Immature natural killer cell (primary cell): ENCODE measurements around the gene SUGP1. TPM values are rescaled to one million over a fixed set of nuclear protein-coding genes. Genes with fewer than 3 reads are reported as not detected.

Experiments
- DNase-seq, 3 donors: peaks; one replicate each; pipeline ENCODE4 v3.0.0; 2022; ENCODE audit warnings: mixed read lengths in 1 of 3
- H3K27ac Mint-ChIP-seq, 6 donors: one replicate each; pipeline ENCODE4 v1.8.0; 2020; ENCODE audit warnings: mixed read lengths in 6 of 6, mild to moderate bottlenecking in 5 of 6, inconsistent platforms in 4 of 6, moderate library complexity in 3 of 6
- H3K27me3 Mint-ChIP-seq, 3 donors: one replicate each; pipeline ENCODE4 v1.8.0; 2020 to 2021; ENCODE audit warnings: low read depth in 3 of 3, mild to moderate bottlenecking in 3 of 3, mixed read lengths in 3 of 3, moderate library complexity in 3 of 3, inconsistent platforms in 1 of 3
- H3K36me3 Mint-ChIP-seq, 3 donors: one replicate each; pipeline ENCODE4 v1.8.0; 2020; ENCODE audit warnings: mixed read lengths in 3 of 3, inconsistent platforms in 2 of 3, mild to moderate bottlenecking in 2 of 3
- H3K4me1 Mint-ChIP-seq, 2 donors: one replicate each; pipeline ENCODE4 v1.8.0; 2020; ENCODE audit warnings: inconsistent platforms in 2 of 2, mild to moderate bottlenecking in 2 of 2, mixed read lengths in 2 of 2, moderate library complexity in 1 of 2
- H3K4me3 Mint-ChIP-seq, 5 donors: one replicate each; pipeline ENCODE4 v1.8.0; 2020; ENCODE audit warnings: mild to moderate bottlenecking in 5 of 5, mixed read lengths in 5 of 5, inconsistent platforms in 3 of 5, moderate library complexity in 3 of 5
- H3K9me3 Mint-ChIP-seq, 6 donors: one replicate each; pipeline ENCODE4 v1.8.0; 2020; ENCODE audit warnings: mild to moderate bottlenecking in 6 of 6, mixed read lengths in 6 of 6, inconsistent platforms in 4 of 6, moderate library complexity in 3 of 6
- polyA plus RNA-seq, 3 donors: library from polyadenylated mRNA; unstranded; fragments of 300-500 nt; fragmentation: Illumina TruSeq; gene quantifications; one replicate each; pipeline ENCODE4 v1.2.3, GENCODE V29; 2021

SUGP1 gene
- polyA plus RNA-seq, 3 donors from 2014 or later = 25.4 to 47.1 (median 27.7) TPM

- no peak for DNase-seq
- H3K4me3 Mint-ChIP-seq = no peak overlapping the region
- peaks cover 3 to 28% (median 17%) of the 10 kb centered on the region in 6 donors for H3K9me3 Mint-ChIP-seq
- no peaks in the 10 kb centered on the region for H3K36me3 Mint-ChIP-seq
- no peak overlapping the region for H3K27ac Mint-ChIP-seq
- peaks cover 0 to 6% (median 0%) of the 10 kb centered on the region in 3 donors for H3K27me3 Mint-ChIP-seq
- H3K4me1 Mint-ChIP-seq = no peaks in the 10 kb centered on the region
These were observed 82.0 kb downstream of the SUGP1 start for GRCh38 chr19:19238126-19238894.

GRCh38 chr19:19236173-19236572 is 84.1 kb downstream of the SUGP1 start:
- H3K4me1 Mint-ChIP-seq = no peaks in the 10 kb centered on the region
- peaks cover 4 to 29% (median 19%) of the 10 kb centered on the region in 6 donors for H3K9me3 Mint-ChIP-seq

GRCh38 chr19:19234220-19234816 is 86.0 kb downstream of the SUGP1 start:
- Mint-ChIP-seq H3K4me1 (no peaks in the 10 kb centered on the region), H3K27me3 (peaks cover 2 to 4% (median 3%) of the 10 kb centered on the region in 3 donors), H3K9me3 (peaks cover 4 to 29% (median 19%) of the 10 kb centered on the region in 6 donors), H3K27ac (no peak overlapping the region), H3K4me3 (no peak overlapping the region), H3K36me3 (no peaks in the 10 kb centered on the region)
- DNase-seq = no peak

More at GRCh38 chr19:19236173-19236572, 84.1 kb downstream of the SUGP1 start:
- no peak for DNase-seq
- no peak overlapping the region for H3K27ac Mint-ChIP-seq
- peaks cover 0 to 4% (median 2%) of the 10 kb centered on the region in 3 donors for H3K27me3 Mint-ChIP-seq
- H3K4me3 Mint-ChIP-seq = no peak overlapping the region
- H3K36me3 Mint-ChIP-seq = no peaks in the 10 kb centered on the region

- H3K9me3 Mint-ChIP-seq = peaks cover 4 to 29% (median 19%) of the 10 kb centered on the region in 6 donors
- no peak overlapping the region for H3K4me3 Mint-ChIP-seq
- H3K4me1 Mint-ChIP-seq = no peaks in the 10 kb centered on the region
These were observed 88.0 kb downstream of the SUGP1 start for GRCh38 chr19:19232261-19232721.

GRCh38 chr19:19230999-19231398 is 89.3 kb downstream of the SUGP1 start:
- Mint-ChIP-seq H3K9me3 (peaks cover 4 to 24% (median 16%) of the 10 kb centered on the region in 6 donors), H3K4me1 (no peaks in the 10 kb centered on the region), H3K4me3 (no peak overlapping the region), H3K27me3 (peaks cover 2 to 7% (median 6%) of the 10 kb centered on the region in 3 donors), H3K36me3 (no peaks in the 10 kb centered on the region), H3K27ac (no peak overlapping the region)
- DNase-seq = no peak

More at GRCh38 chr19:19232261-19232721, 88.0 kb downstream of the SUGP1 start:
- no peak overlapping the region for H3K27ac Mint-ChIP-seq
- H3K36me3 Mint-ChIP-seq = no peaks in the 10 kb centered on the region
- H3K27me3 Mint-ChIP-seq = peaks cover 2 to 7% (median 6%) of the 10 kb centered on the region in 3 donors
- no peak for DNase-seq

GRCh38 chr19:19229701-19230100 is 90.6 kb downstream of the SUGP1 start:
- Mint-ChIP-seq H3K27ac (no peak overlapping the region), H3K36me3 (no peaks in the 10 kb centered on the region), H3K27me3 (peaks cover 2 to 9% (median 6%) of the 10 kb centered on the region in 3 donors), H3K9me3 (peaks cover 0 to 15% (median 12%) of the 10 kb centered on the region in 6 donors), H3K4me3 (no peak overlapping the region), H3K4me1 (no peaks in the 10 kb centered on the region)
- no peak for DNase-seq

GRCh38 chr19:19227217-19227616 is 93.1 kb downstream of the SUGP1 start:
- Mint-ChIP-seq H3K27ac (no peak overlapping the region), H3K9me3 (no peaks in the 10 kb centered on the region), H3K4me1 (peaks cover 0 to 2% of the 10 kb centered on the region in 2 donors), H3K27me3 (peaks cover 2 to 9% (median 6%) of the 10 kb centered on the region in 3 donors), H3K36me3 (no peaks in the 10 kb centered on the region), H3K4me3 (no peak overlapping the region)
- DNase-seq = no peak

- peaks cover 0 to 2% of the 10 kb centered on the region in 2 donors for H3K4me1 Mint-ChIP-seq
These were observed 93.6 kb downstream of the SUGP1 start for GRCh38 chr19:19226663-19227062.

GRCh38 chr19:19226204-19226603 is 94.1 kb downstream of the SUGP1 start:
- H3K9me3 Mint-ChIP-seq = no peaks in the 10 kb centered on the region
- H3K4me3 Mint-ChIP-seq = peak overlapping the region in 2 of 5 donors; percentile 10 to 27
- DNase-seq = no peak
- no peak overlapping the region for H3K27ac Mint-ChIP-seq
- peaks cover 0 to 2% of the 10 kb centered on the region in 2 donors for H3K4me1 Mint-ChIP-seq
- peaks cover 0 to 9% (median 6%) of the 10 kb centered on the region in 3 donors for H3K27me3 Mint-ChIP-seq
- H3K36me3 Mint-ChIP-seq = no peaks in the 10 kb centered on the region

More at GRCh38 chr19:19226663-19227062, 93.6 kb downstream of the SUGP1 start:
- no peaks in the 10 kb centered on the region for H3K9me3 Mint-ChIP-seq
- peaks cover 0 to 9% (median 6%) of the 10 kb centered on the region in 3 donors for H3K27me3 Mint-ChIP-seq
- H3K4me3 Mint-ChIP-seq = no peak overlapping the region
- H3K27ac Mint-ChIP-seq = no peak overlapping the region
- no peak for DNase-seq
- no peaks in the 10 kb centered on the region for H3K36me3 Mint-ChIP-seq

Other genes with a start within 250 kb of the SUGP1 start
- 10 to 100 TPM; 22.0 to 44.4 (median 32.3) TPM for gene TMEM161A, start 182.0 kb downstream of the SUGP1 start, polyA plus RNA-seq
- under 1 TPM in 2 of 3 donors, not detected in 1; 0.35 to 0.82 TPM for gene MEF2B, start 150.2 kb downstream of the SUGP1 start, polyA plus RNA-seq
- gene BORCS8, start 128.4 kb downstream of the SUGP1 start, polyA plus RNA-seq = 10 to 100 TPM; 20.3 to 29.6 (median 26.9) TPM
- 100 to 1,000 TPM in 1 of 3 donors, 10 to 100 TPM in 2; 93.2 to 105 (median 93.4) TPM for gene RFXANK, start 128.3 kb downstream of the SUGP1 start, polyA plus RNA-seq
- 10 to 100 TPM; 15.4 to 27.2 (median 26.8) TPM for gene NR2C2AP, start 117.1 kb downstream of the SUGP1 start, polyA plus RNA-seq
- not detected for gene NCAN, start 108.6 kb downstream of the SUGP1 start, polyA plus RNA-seq
- not detected for gene TM6SF2, start 47.2 kb downstream of the SUGP1 start, polyA plus RNA-seq
- gene MAU2, start 320 bp upstream of the SUGP1 start, polyA plus RNA-seq = 10 to 100 TPM in 2 of 3 donors, 1 to 10 TPM in 1; 8.5 to 25.5 (median 21.0) TPM
- 10 to 100 TPM in 2 of 3 donors, 1 to 10 TPM in 1; 8.8 to 48.5 (median 21.0) TPM for gene GATAD2A, start 85.2 kb upstream of the SUGP1 start, polyA plus RNA-seq
- gene TSSK6, start 195.0 kb upstream of the SUGP1 start, polyA plus RNA-seq = under 1 TPM in 2 of 3 donors, not detected in 1; 0.66 to 0.96 TPM
- gene NDUFA13, start 195.7 kb upstream of the SUGP1 start, polyA plus RNA-seq = 100 to 1,000 TPM; 242 to 566 (median 301) TPM
- gene YJEFN3, start 208.4 kb upstream of the SUGP1 start, polyA plus RNA-seq = under 1 TPM in 1 of 3 donors, not detected in 2; 0.21 TPM
- not detected for gene CILP2, start 217.8 kb upstream of the SUGP1 start, polyA plus RNA-seq